Prostate gland (tissue), 2 donors: ENCODE results near the gene TARDBP.

Experiments
- POLR2A ChIP-seq: fragments of 450-650 bp; IDR thresholded peaks from one replicate; pipeline ENCODE4 v1.6.1; 2016; ENCODE audit warnings: antibody characterized with exemption, mild to moderate bottlenecking
- POLR2AphosphoS5 ChIP-seq: sonication (generic); formaldehyde crosslinking; IDR thresholded peaks from one replicate; pipeline ENCODE4 v1.6.1; 2017; ENCODE audit warnings: antibody characterized with exemption
- TF ChIP-seq, protein P1 (sequence below), 4 experiments: fragments of 200-600 bp in 2 of 4; fragments of 450-650 bp in 2 of 4; sonication (generic) in 2 of 4; IDR thresholded peaks; 1 replicate in 3 of 4; 2 replicates in 1 of 4; pipeline ENCODE4 v1.5.1; 2016 to 2019; ENCODE audit warnings: antibody characterized with exemption in 4 of 4, mild to moderate bottlenecking in 2 of 4, moderate library complexity in 2 of 4

DNA sequence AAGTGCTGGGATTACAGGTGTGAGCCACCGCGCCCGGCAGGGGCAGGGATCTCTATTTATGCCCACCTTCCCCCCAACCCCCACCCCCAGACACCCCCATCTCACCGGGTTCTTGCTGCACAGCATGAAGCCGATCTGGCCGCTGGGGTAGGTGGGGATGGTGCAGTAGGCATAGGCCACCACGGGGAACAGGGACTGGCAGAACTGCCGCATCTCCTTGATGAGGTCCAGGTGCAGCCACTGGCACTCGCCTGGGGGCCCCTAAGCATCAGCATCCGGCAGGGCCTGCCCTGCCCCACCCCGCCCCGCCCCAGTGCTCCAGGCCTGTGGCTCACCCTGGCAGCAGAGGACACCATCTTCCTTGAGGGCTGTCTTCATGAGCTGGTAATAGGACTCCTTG lies 43.2 kb downstream of the TARDBP start:
- TF ChIP-seq, protein P1, sequence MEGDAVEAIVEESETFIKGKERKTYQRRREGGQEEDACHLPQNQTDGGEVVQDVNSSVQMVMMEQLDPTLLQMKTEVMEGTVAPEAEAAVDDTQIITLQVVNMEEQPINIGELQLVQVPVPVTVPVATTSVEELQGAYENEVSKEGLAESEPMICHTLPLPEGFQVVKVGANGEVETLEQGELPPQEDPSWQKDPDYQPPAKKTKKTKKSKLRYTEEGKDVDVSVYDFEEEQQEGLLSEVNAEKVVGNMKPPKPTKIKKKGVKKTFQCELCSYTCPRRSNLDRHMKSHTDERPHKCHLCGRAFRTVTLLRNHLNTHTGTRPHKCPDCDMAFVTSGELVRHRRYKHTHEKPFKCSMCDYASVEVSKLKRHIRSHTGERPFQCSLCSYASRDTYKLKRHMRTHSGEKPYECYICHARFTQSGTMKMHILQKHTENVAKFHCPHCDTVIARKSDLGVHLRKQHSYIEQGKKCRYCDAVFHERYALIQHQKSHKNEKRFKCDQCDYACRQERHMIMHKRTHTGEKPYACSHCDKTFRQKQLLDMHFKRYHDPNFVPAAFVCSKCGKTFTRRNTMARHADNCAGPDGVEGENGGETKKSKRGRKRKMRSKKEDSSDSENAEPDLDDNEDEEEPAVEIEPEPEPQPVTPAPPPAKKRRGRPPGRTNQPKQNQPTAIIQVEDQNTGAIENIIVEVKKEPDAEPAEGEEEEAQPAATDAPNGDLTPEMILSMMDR (IDR thresholded peaks at IDR 0.05): no peak
- TF ChIP-seq POLR2AphosphoS5: no peak
- no peak for TF ChIP-seq POLR2A
